SHP77 treated with DMSO at 0.1 percent for 48 hours (cell line): Measurements from ENCODE around the gene USP54.
A peak's percentile ranks its signal among the peaks of the same experiment; 100 is the strongest.

Experiments used
- DNase-seq: peaks from one replicate; lab custom pipeline; 2025; lab: John Stamatoyannopoulos, UW

Gene USP54

DNA sequence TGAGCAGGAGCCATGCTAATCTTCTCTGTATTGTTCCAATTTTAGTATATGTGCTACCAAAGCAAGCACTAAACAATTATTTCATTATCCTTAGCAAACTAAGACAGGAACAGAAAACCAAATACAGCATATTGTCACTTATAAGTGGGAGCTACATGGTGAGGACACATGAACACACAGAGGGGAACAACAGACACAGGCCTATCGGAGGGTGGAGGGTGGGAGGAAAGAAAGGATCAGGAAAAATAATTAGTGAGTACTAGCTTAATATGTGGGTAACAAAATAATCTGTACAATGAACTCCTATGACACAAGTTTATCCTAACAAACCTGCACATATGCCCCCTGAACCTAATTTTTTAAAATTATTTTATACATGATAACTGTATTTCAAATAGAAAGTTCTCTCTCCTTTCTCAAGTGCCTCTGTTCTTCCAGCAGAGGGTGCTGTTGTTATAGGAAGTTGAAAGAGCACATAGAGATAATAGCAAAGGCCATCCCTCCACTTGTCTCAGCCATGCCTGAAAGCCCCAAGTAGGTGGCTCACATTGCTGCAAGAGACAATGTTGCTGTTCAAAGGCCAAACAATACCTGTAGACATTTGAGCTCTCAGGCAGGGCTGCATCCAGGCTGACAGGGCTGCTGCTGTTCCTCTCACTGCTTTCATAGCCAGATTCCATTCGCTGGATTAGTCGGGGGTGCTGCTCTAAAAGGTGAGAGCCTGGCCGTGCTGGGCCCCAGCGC lies 61.9 kb downstream of the USP54 start:
- DNase-seq = peak; percentile 3

DNA sequence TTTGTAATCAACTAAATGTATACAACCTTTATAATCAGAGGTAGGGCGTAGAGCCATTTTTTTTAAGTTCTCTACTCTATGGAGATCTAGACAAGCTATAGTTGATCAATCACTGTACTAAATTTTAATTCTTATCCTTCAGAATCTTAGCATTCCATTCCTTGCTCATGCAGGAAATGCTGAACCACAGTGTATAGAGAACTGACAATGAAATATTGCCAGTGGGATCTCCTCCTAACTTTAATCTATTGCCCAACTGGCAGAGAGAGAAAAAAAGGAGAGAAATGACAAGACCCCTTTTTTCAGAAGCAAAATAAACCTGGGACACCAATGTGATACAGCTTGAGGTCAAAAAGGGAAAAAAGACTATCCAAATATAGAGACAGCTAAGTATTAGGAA lies 68.9 kb downstream of the USP54 start:
- DNase-seq = no peak

- no peak for DNase-seq
Measured at GRCh38 chr10:73519336-73519735, 71.8 kb downstream of the USP54 start.

- no peak for DNase-seq
Measured at GRCh38 chr10:73517166-73517888, 73.8 kb downstream of the USP54 start.

GRCh38 chr10:73512207-73512743 lies 78.9 kb downstream of the USP54 start:
- no peak for DNase-seq

DNA sequence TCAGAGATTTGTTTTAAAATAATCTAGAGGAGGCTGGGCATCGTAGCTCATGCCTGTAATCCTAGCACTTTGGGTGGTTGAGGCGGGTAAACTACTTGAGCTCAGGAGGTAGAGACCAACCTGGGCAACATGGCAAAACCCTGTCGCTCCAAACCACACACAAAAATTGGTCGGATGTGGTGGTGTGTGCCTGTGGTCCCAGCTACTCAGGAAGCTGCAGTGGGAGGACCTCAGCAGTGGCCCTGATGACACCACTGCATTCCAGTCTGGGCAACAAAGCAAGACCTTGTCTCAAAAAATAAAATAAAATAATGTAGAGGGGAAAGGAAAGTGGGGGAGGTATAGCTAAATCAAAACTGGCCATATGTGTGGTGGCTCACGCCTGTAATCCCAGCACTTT lies 81.4 kb downstream of the USP54 start:
- DNase-seq = no peak

DNA sequence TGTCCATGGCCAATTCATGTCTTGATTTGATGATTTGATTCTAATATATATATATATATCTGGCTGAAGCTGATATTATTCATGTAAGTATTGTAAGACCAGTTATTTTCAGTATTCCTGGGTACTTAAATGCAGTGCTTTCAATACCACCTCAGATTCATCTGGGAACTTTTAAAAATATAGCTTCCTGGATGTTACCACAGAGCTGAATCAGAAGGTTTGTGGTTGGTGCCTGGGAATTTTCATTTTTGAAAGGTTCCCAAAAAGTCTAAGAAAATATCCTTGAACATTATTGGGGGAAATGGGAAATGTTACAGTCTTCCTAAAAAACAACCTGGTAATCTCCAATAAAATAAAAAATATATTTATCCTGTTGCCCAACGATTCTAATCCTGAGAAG lies 84.7 kb downstream of the USP54 start:
- no peak for DNase-seq

DNA sequence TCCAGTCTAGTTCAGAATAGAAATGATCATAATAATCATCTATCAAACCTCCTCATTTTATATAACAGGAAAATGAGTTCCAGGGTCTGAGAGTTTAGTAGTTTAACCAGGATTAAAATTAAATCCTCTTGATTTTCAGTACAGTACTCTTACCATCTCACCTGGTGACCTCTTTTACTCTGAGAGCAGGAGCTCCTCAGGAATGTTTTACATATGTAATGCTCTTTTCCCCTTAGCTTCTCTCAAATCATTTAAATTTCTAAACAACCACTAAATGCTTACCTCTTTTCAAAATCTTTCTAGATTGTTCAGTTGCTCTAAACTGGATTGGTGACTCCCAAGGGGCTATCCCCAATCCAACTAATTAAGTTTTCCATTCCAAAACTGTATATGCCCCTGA lies 85.1 kb downstream of the USP54 start:
- no peak for DNase-seq

DNA sequence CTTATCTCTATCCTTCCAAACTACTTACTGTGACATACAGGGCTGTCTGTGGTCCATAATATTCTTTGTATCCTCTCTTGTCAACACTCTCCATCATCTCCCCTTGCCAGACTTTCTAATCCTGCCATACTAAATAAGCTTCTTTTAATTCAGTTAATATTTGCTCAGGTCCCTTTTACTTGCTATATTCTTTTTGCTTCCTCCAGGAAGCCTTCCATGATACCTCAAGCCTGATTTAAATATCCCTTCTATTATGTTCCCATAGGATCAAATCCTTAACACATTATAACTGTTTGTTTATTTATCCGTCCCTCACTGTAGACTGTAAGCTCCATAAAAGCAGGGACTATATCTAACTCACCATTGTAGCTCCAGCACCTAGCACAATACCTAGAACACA lies 88.1 kb downstream of the USP54 start:
- DNase-seq = no peak

DNA sequence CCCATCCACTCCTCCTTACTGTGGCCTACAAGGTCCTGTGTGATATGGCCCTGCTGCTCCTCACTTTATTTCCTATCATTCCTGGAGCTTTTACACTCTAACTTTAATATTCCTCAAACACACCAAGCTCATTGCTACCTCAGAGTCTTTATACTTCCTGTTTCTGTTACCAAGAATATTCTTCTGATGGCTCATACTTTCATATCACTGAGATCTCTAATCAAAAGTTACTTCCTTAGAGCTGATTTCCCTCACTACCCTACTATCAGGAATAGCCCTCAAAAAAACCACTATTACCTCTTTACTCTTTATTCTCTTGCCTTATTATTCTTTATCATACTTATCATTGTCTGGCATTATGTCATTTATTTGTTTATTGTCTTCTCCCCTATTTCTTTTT lies 89.5 kb downstream of the USP54 start:
- DNase-seq = no peak

DNA sequence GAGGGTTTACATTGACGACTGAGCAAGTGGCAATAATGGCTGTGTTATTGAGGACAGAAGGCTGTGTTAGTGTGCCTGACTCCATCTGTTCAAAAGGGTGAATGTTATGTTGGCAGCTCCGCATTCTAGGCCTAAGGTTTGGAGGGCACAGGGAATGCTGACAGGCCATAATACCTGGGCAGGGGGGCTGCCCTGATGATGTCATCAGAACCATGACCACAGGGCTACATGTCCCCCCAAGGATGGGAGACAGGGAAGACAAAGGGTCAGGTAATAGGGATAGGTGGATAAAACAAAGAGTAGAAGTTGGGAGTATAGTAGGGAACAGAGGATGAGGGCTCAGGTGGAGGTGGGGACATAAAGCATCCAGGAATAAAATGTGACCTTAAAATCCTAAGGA lies 93.5 kb downstream of the USP54 start:
- DNase-seq = no peak

DNA sequence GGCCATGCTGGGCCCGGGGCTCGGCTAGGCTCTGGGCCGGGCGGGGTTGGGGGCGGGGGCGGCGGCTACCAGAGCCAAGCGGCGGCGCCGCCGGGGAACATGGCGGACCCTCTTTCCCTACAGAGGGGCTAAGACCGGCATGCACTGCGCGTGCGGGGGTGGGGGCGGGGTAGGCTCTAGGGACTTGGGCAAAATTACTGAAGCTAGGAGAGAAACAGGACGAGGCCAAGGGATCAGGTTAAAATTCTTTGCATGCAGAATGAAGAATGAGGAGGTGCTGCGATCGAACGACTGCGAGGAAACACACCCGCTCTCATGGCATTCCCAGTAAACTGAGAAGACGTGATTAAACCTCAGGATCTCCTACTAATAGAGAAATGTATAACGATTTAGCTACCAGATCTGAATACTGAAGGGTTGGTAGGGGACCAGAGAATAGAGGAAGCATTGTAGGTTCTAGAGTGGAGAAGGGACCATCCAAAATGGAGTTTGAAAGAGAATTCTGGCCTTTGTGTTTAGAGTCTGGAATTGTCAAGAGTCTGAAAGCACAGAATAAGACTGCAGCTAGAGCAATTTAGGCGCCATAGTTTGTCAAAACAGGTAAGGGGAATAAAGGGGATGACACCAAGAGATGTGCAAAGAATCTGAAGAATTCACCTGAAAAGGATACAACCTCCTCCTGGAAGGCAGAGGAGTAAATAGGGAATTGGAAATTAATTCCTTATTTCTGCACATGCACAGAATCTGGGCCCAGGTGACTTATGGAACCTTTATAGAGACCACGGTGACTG lies 95.1 kb downstream of the USP54 start, which contains the start of gene PPP3CB:
Gene PPP3CB, minus strand, starts transcription at position 141 of the 791 bp plus-strand sequence. Its CDS starts 135 bp downstream, at position 6.
- peak; percentile 46 for DNase-seq

DNA sequence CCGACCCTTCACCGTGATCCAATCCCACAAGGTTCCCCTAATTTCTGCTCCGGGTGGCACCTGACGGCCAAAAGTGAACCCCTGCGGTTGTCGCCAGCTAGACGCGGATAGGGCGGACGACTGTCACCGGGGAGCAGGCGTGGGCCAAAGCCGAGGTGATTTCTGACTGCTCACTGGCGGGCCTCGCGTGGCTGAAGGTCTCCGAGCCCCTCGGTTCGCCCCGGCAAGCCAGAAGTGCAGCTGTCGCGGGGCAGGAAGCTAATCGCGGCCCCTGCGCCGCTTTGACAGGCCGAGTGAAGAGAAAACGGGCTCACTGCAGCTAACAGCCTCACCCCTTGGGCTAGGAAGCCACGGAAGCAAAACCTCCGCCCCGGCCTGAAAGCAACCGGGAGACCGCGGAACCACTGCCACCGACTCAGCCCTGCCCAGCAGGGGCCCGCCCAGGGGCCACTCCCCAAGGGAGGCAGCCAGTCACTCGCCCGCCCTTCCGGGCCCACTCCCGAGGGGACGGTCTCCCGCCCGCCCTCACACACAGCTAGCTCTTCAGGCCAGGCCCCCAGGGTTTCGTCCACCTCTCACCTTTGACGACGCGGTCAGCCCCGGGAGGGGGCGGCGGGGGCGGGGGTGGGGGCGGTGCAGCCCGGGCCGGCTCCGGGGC lies 95.8 kb downstream of the USP54 start:
- DNase-seq = peak; percentile 13

DNA sequence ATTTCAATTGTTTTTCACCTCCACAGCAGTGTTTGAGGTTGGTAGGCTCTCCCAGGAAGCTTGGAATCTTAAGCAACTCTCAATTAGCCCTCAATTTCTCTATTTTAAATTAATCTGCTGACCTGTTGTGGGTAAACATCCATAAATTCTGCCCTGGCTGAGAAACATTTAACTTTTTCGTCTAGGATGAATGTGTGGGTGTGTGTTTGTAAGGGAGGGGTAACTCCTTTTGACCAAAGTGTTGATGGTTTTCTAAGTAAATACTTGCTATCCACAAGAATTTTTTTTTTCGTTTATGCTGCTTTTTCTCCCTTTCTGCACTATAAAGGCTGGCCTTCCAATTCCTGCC lies 96.3 kb downstream of the USP54 start:
- no peak for DNase-seq

- no peak for DNase-seq
Measured at GRCh38 chr10:73494213-73494612, 96.9 kb downstream of the USP54 start.

- DNase-seq = no peak
Measured at GRCh38 chr10:73493781-73494180, 97.4 kb downstream of the USP54 start.

- DNase-seq = no peak
Measured at GRCh38 chr10:73486601-73487000, 104.5 kb downstream of the USP54 start.

GRCh38 chr10:73485320-73485719 lies 105.8 kb downstream of the USP54 start:
- no peak for DNase-seq

DNA sequence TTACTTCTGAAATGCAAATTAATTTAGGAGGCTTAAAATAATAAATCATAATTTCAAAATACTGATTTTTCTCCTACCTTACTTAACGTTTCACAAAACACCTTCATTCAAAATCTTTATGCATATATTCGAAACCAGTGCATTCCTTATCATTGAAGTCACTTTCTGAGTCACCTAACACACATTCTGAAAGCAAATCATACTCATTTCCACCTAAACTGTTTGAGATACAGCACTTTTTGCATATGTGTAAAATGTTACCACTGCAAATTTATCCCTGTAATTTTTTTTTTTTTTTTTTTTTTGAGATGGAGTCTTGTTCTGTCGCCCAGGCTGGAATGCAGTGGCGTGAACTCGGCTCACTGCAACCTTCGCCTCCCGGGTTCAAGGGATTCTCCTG lies 111.0 kb downstream of the USP54 start:
- no peak for DNase-seq

DNA sequence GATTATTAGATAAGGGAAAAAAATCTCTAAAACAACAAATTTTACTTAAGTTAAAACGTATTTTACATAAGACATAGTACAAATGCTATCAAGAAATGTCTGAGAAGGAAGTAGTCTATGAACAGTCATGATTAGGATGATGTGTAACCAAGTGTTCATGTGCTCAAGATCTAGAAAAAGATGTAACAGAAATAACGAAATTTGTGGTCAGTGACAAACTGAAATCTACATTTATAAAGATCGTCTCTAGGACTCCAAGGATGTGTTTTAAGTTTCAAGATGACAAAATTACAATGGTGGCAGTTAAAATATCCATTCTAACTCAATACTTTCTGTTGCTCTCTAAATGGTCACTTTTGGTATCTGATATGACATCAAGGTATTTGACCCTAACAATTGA lies 112.5 kb downstream of the USP54 start:
- DNase-seq = no peak

- no peak for DNase-seq
Measured at GRCh38 chr10:73471226-73471625, 119.9 kb downstream of the USP54 start.

DNA sequence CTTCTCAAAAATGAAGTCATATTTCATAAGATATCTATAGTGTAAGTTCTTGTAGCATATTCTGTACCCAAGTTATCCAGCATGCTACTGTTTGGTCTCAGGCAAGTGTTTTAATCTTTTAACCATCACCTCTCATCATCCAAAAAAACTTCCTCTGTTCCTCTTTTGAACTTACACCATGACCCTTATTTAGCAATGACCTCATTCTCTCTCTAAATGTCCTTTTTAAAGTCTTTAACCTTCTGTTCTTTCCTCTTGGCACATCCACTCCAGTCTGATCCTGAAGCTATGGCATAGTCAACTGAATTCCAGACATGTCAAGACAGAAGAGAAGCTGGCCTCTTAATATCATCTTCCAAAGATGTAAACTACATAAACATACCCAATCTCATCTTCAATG lies 121.6 kb downstream of the USP54 start:
- DNase-seq = no peak
